Activated CD4-positive, alpha-beta memory T cell treated with anti-CD3 and anti-CD28 coated beads, Interleukin-2, amount 10 ng/mL, durations not matched to agents 7 days and 5 days (primary cell): ENCODE results near the gene SLC25A11. TPM values are rescaled to one million over a fixed set of nuclear protein-coding genes. Genes with fewer than 3 reads are reported as not detected.

ENCODE experiments used
- CTCF ChIA-PET: fragments of 350-600 bp; sonication (Branson Sonifier 250); formaldehyde crosslinking; loops from one replicate; lab custom pipeline; 2021; ENCODE audit warnings: antibody characterized with exemption, inconsistent platforms; lab: Charles Lee
- POLR2A ChIA-PET: fragments of 350-600 bp; sonication (Branson Sonifier 250); formaldehyde crosslinking; loops from one replicate; lab custom pipeline; 2021; ENCODE audit warnings: antibody characterized with exemption; lab: Charles Lee
- DNase-seq: peaks from one replicate; pipeline ENCODE4 v3.0.0-alpha.2; 2020
- H3K27ac Mint-ChIP-seq: one replicate; pipeline ENCODE4 v1.8.0; 2021; ENCODE audit warnings: mild to moderate bottlenecking, mixed read lengths
- H3K27me3 Mint-ChIP-seq: one replicate; pipeline ENCODE4 v1.8.0; 2021; ENCODE audit warnings: mixed read lengths
- H3K36me3 Mint-ChIP-seq: one replicate; pipeline ENCODE4 v1.8.0; 2021; ENCODE audit warnings: low read depth, mixed read lengths
- H3K4me1 Mint-ChIP-seq: one replicate; pipeline ENCODE4 v1.8.0; 2021; ENCODE audit warnings: mixed read lengths
- H3K4me3 Mint-ChIP-seq: one replicate; pipeline ENCODE4 v1.8.0; 2021; ENCODE audit warnings: mild to moderate bottlenecking, mixed read lengths
- H3K9me3 Mint-ChIP-seq: one replicate; pipeline ENCODE4 v1.8.0; 2021; ENCODE audit warnings: mixed read lengths
- total RNA-seq, 2 experiments: library from RNA; stranded (reverse); gene quantifications; one replicate each; pipeline ENCODE4 v1.2.3, GENCODE V29; 2021

Gene SLC25A11
- 10 to 100 TPM; 62.8 to 71.0 TPM for total RNA-seq

- H3K4me1 Mint-ChIP-seq: peaks cover 60% of the 10 kb centered on the region
- CTCF ChIA-PET: interaction anchor here (0.6 to 2.7 kb wide), 21 partner anchors 9 to 373 kb away, joined by 3 to 29 read pairs (median 4); partner anchors contain the start of genes ARRB2, C17orf107, CAMTA2 and CHRNE
- H3K36me3 Mint-ChIP-seq: peaks cover 85% of the 10 kb centered on the region
- H3K27ac Mint-ChIP-seq: peak within 1 kb of the TSS; percentile 100
- H3K9me3 Mint-ChIP-seq: no peaks in the 10 kb centered on the region
- no peaks in the 10 kb centered on the region for H3K27me3 Mint-ChIP-seq
- H3K4me3 Mint-ChIP-seq: peak within 1 kb of the TSS; percentile 96
- POLR2A ChIA-PET: interaction anchor here (0.8 to 20.7 kb wide), 25 partner anchors 9 to 797 kb away, joined by 3 to 711 read pairs (median 6); partner anchors contain the start of genes C17orf107, CAMTA2, CYB5D2 and ENO3
- DNase-seq: peak; percentile 98
These were observed at the start of gene SLC25A11, which contains the start of gene RNF167 for GRCh38 chr17:4939796-4940554. Gene SLC25A11, minus strand, starts transcription at chr17:4940046. Its CDS starts 136 bp downstream, at chr17:4939910. Gene RNF167, plus strand, starts transcription at chr17:4940268. Its CDS starts 642 bp downstream, at chr17:4940910.

GRCh38 chr17:4987767-4988567 lies 48.1 kb upstream of the SLC25A11 start:
- no peaks in the 10 kb centered on the region for H3K27me3 Mint-ChIP-seq
- ChIA-PET POLR2A (interaction anchor here (0.6 to 9.9 kb wide), 10 partner anchors 9 to 79 kb away, joined by 3 to 122 read pairs (median 4); partner anchors contain the start of genes ENO3, INCA1, KIF1C and PFN1), CTCF (interaction anchor here (0.8 to 3.7 kb wide), 13 partner anchors 7 to 198 kb away, joined by 3 to 22 read pairs (median 5); partner anchors contain the start of genes INCA1, KIF1C, RNF167 and SLC25A11)
- DNase-seq: no peak
- peak overlapping the region; percentile 88 for H3K4me3 Mint-ChIP-seq
- H3K4me1 Mint-ChIP-seq: peaks cover 40% of the 10 kb centered on the region
- peak overlapping the region; percentile 88 for H3K27ac Mint-ChIP-seq
- H3K36me3 Mint-ChIP-seq: peaks cover 18% of the 10 kb centered on the region
- H3K9me3 Mint-ChIP-seq: no peaks in the 10 kb centered on the region

GRCh38 chr17:4986951-4987766 lies 47.3 kb upstream of the SLC25A11 start, which contains the start of gene CAMTA2:
Gene CAMTA2, minus strand, starts transcription at chr17:4987675. Its CDS starts 1,453 bp downstream, at chr17:4986222.
- Mint-ChIP-seq H3K36me3 (peaks cover 26% of the 10 kb centered on the region), H3K4me1 (peaks cover 40% of the 10 kb centered on the region), H3K9me3 (no peaks in the 10 kb centered on the region), H3K27me3 (no peaks in the 10 kb centered on the region), H3K27ac (peak within 1 kb of the TSS; percentile 88), H3K4me3 (peak within 1 kb of the TSS; percentile 88)
- ChIA-PET CTCF (interaction anchor here (0.7 to 3.7 kb wide), 17 partner anchors 8 to 197 kb away, joined by 3 to 22 read pairs (median 4); partner anchors contain the start of genes INCA1, KIF1C, RNF167 and SLC25A11), POLR2A (interaction anchor here (0.8 to 9.9 kb wide), 14 partner anchors 8 to 499 kb away, joined by 3 to 122 read pairs (median 4); partner anchors contain the start of genes C17orf107, DERL2, INCA1 and KIF1C)
- DNase-seq: peak; percentile 89

- peak overlapping the region; percentile 88 for H3K27ac Mint-ChIP-seq
- no peaks in the 10 kb centered on the region for H3K9me3 Mint-ChIP-seq
- peak overlapping the region; percentile 88 for H3K4me3 Mint-ChIP-seq
- H3K27me3 Mint-ChIP-seq: no peaks in the 10 kb centered on the region
- POLR2A ChIA-PET: interaction anchor here (0.8 to 9.9 kb wide), 9 partner anchors 8 to 500 kb away, joined by 3 to 122 read pairs (median 4); partner anchors contain the start of genes C17orf107, DERL2, INCA1 and KIF1C
- CTCF ChIA-PET: interaction anchor here (0.7 to 3.7 kb wide), 11 partner anchors 11 to 196 kb away, joined by 3 to 22 read pairs (median 4); partner anchors contain the start of genes INCA1, KIF1C, RNF167 and SLC25A11
- peaks cover 28% of the 10 kb centered on the region for H3K36me3 Mint-ChIP-seq
- H3K4me1 Mint-ChIP-seq: peaks cover 44% of the 10 kb centered on the region
- DNase-seq: peak; percentile 21
These were observed 46.6 kb upstream of the SLC25A11 start for GRCh38 chr17:4986403-4986802.

- ChIA-PET CTCF (interaction anchor here (1.6 to 1.8 kb wide), 2 partner anchors 15 to 49 kb away, joined by 4 to 9 read pairs; partner anchors contain the start of gene SPAG7), POLR2A (interaction anchor here (1.2 to 9.9 kb wide), 2 partner anchors 15 to 38 kb away, joined by 5 to 122 read pairs; partner anchors contain the start of genes PFN1, RNF167, SLC25A11 and SPAG7)
- Mint-ChIP-seq H3K4me3 (no peak overlapping the region), H3K4me1 (peaks cover 35% of the 10 kb centered on the region), H3K36me3 (peaks cover 59% of the 10 kb centered on the region), H3K27ac (no peak overlapping the region), H3K9me3 (no peaks in the 10 kb centered on the region), H3K27me3 (no peaks in the 10 kb centered on the region)
- no peak for DNase-seq
These were observed 42.5 kb upstream of the SLC25A11 start for GRCh38 chr17:4982305-4982704.

- Mint-ChIP-seq H3K27me3 (no peaks in the 10 kb centered on the region), H3K27ac (peak overlapping the region; percentile 60), H3K36me3 (peaks cover 61% of the 10 kb centered on the region), H3K4me3 (no peak overlapping the region), H3K9me3 (no peaks in the 10 kb centered on the region), H3K4me1 (peaks cover 23% of the 10 kb centered on the region)
- ChIA-PET CTCF (interaction anchor here (0.5 to 2.4 kb wide), 13 partner anchors 10 to 84 kb away, joined by 3 to 8 read pairs (median 4); partner anchors contain the start of genes RNF167, SLC25A11 and SPAG7), POLR2A (interaction anchor here (0.6 to 3.4 kb wide), 7 partner anchors 9 to 62 kb away, joined by 3 to 24 read pairs (median 3); partner anchors contain the start of genes PFN1 and SPAG7)
- peak; percentile 45 for DNase-seq
These were observed 40.9 kb upstream of the SLC25A11 start for GRCh38 chr17:4980644-4981216.

- ChIA-PET POLR2A (interaction anchor here (1.2 to 3.4 kb wide), 4 partner anchors 10 to 54 kb away, joined by 4 to 24 read pairs (median 6); partner anchors contain the start of genes PFN1 and SPAG7), CTCF (interaction anchor here (0.8 to 1.3 kb wide), 2 partner anchors 69 to 83 kb away, joined by 3 read pairs; no protein-coding TSS in a partner anchor)
- Mint-ChIP-seq H3K4me3 (no peak overlapping the region), H3K4me1 (peaks cover 19% of the 10 kb centered on the region), H3K27me3 (no peaks in the 10 kb centered on the region), H3K9me3 (no peaks in the 10 kb centered on the region), H3K36me3 (peaks cover 70% of the 10 kb centered on the region), H3K27ac (no peak overlapping the region)
- DNase-seq: no peak
These were observed 38.9 kb upstream of the SLC25A11 start for GRCh38 chr17:4978726-4979125.

GRCh38 chr17:4974115-4974670 lies 34.3 kb upstream of the SLC25A11 start:
- POLR2A ChIA-PET: interaction anchor here (0.6 to 15.5 kb wide), 3 partner anchors 14 to 38 kb away, joined by 3 to 711 read pairs (median 78); partner anchors contain the start of genes CAMTA2, ENO3, PFN1 and RNF167
- H3K27me3 Mint-ChIP-seq: no peaks in the 10 kb centered on the region
- no peak for DNase-seq
- no peak overlapping the region for H3K4me3 Mint-ChIP-seq
- H3K36me3 Mint-ChIP-seq: peaks cover 62% of the 10 kb centered on the region
- peaks cover 14% of the 10 kb centered on the region for H3K4me1 Mint-ChIP-seq
- CTCF ChIA-PET: no interaction called here
- H3K27ac Mint-ChIP-seq: no peak overlapping the region
- no peaks in the 10 kb centered on the region for H3K9me3 Mint-ChIP-seq

GRCh38 chr17:4973256-4974114 lies 33.6 kb upstream of the SLC25A11 start:
- peaks cover 14% of the 10 kb centered on the region for H3K4me1 Mint-ChIP-seq
- CTCF ChIA-PET: no interaction called here
- H3K4me3 Mint-ChIP-seq: no peak overlapping the region
- H3K9me3 Mint-ChIP-seq: no peaks in the 10 kb centered on the region
- no peak for DNase-seq
- no peaks in the 10 kb centered on the region for H3K27me3 Mint-ChIP-seq
- H3K36me3 Mint-ChIP-seq: peaks cover 56% of the 10 kb centered on the region
- H3K27ac Mint-ChIP-seq: no peak overlapping the region
- POLR2A ChIA-PET: interaction anchor here (0.6 to 15.5 kb wide), 3 partner anchors 14 to 37 kb away, joined by 3 to 711 read pairs (median 78); partner anchors contain the start of genes CAMTA2, ENO3, PFN1 and RNF167

- Mint-ChIP-seq H3K9me3 (no peaks in the 10 kb centered on the region), H3K27ac (no peak overlapping the region), H3K4me1 (peaks cover 14% of the 10 kb centered on the region), H3K27me3 (no peaks in the 10 kb centered on the region), H3K36me3 (peaks cover 50% of the 10 kb centered on the region), H3K4me3 (no peak overlapping the region)
- CTCF ChIA-PET: no interaction called here
- POLR2A ChIA-PET: interaction anchor here (8.6 to 15.5 kb wide), 2 partner anchors 15 to 25 kb away, joined by 78 to 711 read pairs; partner anchors contain the start of genes CAMTA2, ENO3, PFN1 and RNF167
- DNase-seq: no peak
These were observed 32.9 kb upstream of the SLC25A11 start for GRCh38 chr17:4972752-4973151.
